ENCODE data around the gene IPPK. TPM values are rescaled to one million over a fixed set of nuclear protein-coding genes. Genes with fewer than 3 reads are reported as not detected.

IPPK gene, protein sequence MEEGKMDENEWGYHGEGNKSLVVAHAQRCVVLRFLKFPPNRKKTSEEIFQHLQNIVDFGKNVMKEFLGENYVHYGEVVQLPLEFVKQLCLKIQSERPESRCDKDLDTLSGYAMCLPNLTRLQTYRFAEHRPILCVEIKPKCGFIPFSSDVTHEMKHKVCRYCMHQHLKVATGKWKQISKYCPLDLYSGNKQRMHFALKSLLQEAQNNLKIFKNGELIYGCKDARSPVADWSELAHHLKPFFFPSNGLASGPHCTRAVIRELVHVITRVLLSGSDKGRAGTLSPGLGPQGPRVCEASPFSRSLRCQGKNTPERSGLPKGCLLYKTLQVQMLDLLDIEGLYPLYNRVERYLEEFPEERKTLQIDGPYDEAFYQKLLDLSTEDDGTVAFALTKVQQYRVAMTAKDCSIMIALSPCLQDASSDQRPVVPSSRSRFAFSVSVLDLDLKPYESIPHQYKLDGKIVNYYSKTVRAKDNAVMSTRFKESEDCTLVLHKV
- total RNA-seq: 1 to 10 TPM; 9.4 to 9.7 TPM

DNA sequence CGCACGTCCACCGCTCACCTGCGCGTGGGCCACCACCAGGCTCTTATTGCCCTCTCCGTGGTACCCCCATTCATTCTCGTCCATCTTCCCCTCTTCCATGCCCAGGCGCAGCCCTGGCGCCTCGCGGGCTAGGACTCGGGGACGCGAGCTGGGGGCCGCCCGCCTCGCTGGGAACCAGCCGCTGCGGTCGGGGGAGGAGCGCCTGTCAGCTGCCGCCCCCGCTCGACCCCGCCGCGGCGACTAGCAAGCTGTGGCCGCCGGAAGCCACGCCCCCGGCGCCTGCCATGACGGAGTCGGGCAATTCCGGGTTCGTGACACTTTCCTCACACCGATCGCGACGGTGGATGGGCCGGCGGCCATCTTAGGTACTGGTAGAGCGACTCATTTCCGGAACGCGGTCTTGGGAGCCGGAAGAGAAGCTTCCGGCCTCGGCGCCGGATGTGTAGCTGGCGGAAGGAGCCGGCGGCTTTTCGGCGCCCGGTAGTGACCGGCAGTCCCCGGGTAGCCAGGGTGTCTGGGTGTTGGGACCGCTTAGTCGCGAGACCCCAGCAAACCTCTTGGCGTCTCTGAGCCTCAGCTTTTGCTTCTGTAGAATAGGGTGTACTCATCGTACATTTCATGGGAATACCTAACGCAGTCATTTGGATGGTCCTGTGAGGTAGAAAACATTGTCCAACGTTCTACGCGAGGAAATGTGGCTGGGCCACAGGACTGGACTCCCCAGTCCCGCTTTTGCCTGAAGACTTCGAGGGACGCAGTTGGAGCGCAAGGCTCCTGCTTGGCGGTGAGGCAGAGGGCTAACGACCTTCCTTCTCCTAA lies at the start of gene IPPK:
TSS of gene IPPK (minus strand) at position 242 of the 819 bp plus-strand sequence. CDS start at position 99, 143 bp downstream.
- ATAC-seq (ENCODE audit: low read depth) (peak; percentile 94), DNase-seq (peak; percentile 98)
- POLR2A ChIA-PET: interaction anchor here (0.5 to 2.0 kb wide), 13 partner anchors 9 to 2000 kb away, joined by 3 to 17 read pairs (median 4); partner anchors contain the start of genes BICD2, CARD19, CENPP and NOL8
- Mint-ChIP-seq H3K9me3 (no peaks in the 10 kb centered on the region), H3K36me3 (peaks cover 10% of the 10 kb centered on the region), H3K27me3 (no peaks in the 10 kb centered on the region), H3K27ac (peak within 1 kb of the TSS; percentile 92), H3K4me1 (peaks cover 31% of the 10 kb centered on the region), H3K4me3 (peak within 1 kb of the TSS; percentile 89)

DNA sequence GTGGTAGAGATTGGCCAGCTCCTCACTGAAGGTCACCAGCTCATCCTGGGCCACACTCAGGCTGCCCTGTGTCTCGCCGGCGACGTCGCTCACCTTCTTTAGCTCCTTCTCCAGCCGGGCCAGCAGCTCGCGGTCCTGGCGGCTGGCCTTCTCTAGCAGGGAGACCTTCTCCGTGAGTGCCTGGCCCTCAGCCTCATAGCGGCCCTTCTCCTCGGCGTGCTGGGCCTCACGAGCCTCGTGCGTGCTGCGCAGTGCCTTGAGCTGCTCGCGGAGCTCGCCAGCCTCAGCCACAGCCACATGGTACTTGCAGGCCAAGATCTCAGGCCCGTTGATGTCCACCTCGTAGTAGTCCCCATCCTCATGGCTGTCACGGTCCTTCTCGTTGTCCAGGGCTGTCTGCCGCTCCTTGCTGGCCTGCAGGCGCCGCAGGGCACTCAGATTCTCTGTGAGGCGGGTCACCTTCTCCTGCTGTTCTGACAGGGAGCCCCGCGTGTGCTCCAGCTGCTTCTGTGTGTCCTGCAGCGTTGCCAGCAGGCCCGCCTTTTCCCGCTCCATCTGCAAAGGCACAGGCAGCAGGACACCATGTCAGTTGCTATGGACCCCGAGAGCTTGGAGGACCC lies 49.2 kb upstream of the IPPK start:
- Mint-ChIP-seq H3K4me1 (peaks cover 8% of the 10 kb centered on the region), H3K27me3 (no peaks in the 10 kb centered on the region), H3K9me3 (no peaks in the 10 kb centered on the region), H3K4me3 (no peak overlapping the region), H3K36me3 (peaks cover 6% of the 10 kb centered on the region), H3K27ac (no peak overlapping the region)
- ATAC-seq (ENCODE audit: low read depth) (no peak), DNase-seq (no peak)
- POLR2A ChIA-PET: no interaction called here

DNA sequence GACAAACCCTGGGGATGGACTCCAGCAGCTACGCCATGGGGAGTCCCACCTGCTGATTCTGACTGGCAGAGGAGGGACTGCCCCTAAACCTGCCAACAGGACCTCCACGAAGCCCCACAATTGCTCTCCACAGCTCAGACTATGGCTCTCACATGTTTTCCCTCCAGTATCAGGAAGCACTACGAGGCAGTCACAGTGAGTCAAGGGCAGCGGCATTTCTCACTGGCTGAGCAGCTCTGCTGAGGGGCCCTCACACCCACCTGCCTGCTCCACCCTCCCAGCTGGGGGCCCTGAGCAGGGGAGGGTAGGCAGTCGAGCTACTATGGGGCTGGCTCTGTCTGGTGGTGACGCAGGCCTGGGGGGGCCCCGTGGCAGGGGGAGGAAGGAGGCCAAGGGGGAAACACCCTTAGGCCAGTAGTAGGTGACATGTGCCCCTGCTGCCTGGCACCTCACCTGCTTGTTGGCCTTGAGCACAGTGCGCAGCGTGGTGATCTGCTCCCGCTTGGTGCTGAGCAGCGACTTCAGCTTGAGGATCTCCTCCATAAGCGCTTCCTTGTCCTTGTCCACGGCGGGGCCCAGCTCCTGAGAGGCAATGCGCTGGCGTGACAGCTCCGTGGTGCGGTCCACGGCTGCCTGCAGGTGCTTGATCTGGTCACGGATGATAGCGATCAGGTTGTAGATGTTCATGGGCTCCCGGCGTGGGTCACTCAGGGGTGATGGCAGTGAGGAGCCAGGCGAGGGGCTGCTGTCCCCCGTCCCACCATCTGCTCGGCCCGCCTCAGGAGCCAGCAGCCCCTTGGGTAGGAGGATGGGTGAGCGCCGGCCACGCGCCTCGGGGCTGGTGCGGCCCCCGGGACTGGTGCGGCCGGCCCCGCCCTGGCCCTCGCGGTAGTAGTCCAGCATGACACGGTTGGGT lies 48.4 kb upstream of the IPPK start:
- peaks cover 7% of the 10 kb centered on the region for H3K4me1 Mint-ChIP-seq
- H3K9me3 Mint-ChIP-seq: no peaks in the 10 kb centered on the region
- H3K4me3 Mint-ChIP-seq: no peak overlapping the region
- no peaks in the 10 kb centered on the region for H3K27me3 Mint-ChIP-seq
- no peak overlapping the region for H3K27ac Mint-ChIP-seq
- peak; percentile 28 for DNase-seq
- H3K36me3 Mint-ChIP-seq: peaks cover 10% of the 10 kb centered on the region
- ATAC-seq (ENCODE audit: low read depth): no peak
- POLR2A ChIA-PET: no interaction called here

DNA sequence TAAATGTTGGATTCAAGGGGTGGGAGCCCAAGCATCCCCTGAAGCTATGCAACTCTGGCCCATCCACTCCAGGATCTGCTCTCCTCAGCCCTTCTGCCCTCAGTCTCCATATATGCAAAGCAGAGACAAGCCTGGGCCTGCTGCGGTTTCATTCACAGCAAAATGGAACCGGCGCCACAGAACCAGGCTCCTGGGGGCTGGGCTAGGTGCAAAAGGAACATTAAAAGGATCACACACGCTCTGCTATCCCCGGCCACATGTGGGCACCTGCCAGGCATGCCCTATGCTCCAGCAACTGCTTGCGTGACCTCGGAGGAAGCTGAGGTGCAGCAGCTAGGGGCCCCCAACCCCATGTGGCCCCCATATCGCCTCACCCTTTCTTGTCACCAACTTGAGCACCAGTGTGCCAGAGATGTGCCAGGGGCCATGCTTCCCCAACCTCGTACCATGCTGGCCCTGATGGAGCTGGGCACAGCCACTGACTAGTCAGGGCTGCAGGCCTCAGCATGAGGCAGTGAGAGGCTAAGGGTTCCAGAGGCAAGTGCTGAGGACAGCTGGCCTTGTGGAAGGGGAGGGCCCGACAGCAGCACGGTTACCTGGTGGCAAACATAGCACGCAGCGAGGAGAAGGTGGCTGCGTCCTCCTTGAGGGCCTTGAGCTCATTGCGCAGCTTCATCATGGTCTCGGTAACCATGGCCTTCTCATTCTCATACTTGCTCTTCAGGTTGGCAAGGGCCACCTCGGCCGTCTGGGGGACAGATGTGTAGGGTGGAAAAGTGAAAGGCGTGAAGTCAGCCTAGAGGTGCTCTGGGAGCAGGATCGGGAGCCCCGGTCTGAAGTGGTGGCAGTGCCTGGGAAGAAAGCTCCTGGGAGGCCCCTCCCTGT lies 47.5 kb upstream of the IPPK start:
- no peaks in the 10 kb centered on the region for H3K27me3 Mint-ChIP-seq
- H3K36me3 Mint-ChIP-seq: peaks cover 14% of the 10 kb centered on the region
- POLR2A ChIA-PET: no interaction called here
- ATAC-seq (ENCODE audit: low read depth) (no peak), DNase-seq (peak; percentile 26)
- H3K4me1 Mint-ChIP-seq: peaks cover 10% of the 10 kb centered on the region
- H3K9me3 Mint-ChIP-seq: no peaks in the 10 kb centered on the region
- H3K4me3 Mint-ChIP-seq: no peak overlapping the region
- H3K27ac Mint-ChIP-seq: no peak overlapping the region

DNA sequence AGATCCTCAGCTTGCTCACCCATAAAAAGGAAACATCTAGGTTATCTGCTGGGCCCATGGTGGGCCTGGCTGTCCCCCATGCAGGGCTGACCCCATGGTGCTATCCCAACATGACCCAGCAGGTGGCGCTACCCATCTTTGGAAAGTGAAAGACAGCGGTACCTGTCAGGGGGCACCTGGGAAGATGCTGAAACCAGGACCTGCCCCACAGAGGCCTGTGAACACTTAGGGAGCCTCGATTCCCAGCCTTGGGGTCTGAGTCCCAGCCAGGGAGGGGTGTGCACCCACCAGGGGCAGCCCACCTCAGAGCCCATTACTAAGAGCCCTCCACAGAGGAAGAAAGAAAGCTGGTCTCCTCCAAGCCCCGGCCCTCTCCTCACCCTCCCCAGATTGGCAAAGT lies 46.6 kb upstream of the IPPK start:
- DNase-seq (peak; percentile 87), ATAC-seq (ENCODE audit: low read depth) (peak; percentile 69)
- H3K27me3 Mint-ChIP-seq: no peaks in the 10 kb centered on the region
- no peak overlapping the region for H3K4me3 Mint-ChIP-seq
- H3K36me3 Mint-ChIP-seq: peaks cover 17% of the 10 kb centered on the region
- H3K9me3 Mint-ChIP-seq: no peaks in the 10 kb centered on the region
- no peak overlapping the region for H3K27ac Mint-ChIP-seq
- POLR2A ChIA-PET: no interaction called here
- H3K4me1 Mint-ChIP-seq: peaks cover 16% of the 10 kb centered on the region

DNA sequence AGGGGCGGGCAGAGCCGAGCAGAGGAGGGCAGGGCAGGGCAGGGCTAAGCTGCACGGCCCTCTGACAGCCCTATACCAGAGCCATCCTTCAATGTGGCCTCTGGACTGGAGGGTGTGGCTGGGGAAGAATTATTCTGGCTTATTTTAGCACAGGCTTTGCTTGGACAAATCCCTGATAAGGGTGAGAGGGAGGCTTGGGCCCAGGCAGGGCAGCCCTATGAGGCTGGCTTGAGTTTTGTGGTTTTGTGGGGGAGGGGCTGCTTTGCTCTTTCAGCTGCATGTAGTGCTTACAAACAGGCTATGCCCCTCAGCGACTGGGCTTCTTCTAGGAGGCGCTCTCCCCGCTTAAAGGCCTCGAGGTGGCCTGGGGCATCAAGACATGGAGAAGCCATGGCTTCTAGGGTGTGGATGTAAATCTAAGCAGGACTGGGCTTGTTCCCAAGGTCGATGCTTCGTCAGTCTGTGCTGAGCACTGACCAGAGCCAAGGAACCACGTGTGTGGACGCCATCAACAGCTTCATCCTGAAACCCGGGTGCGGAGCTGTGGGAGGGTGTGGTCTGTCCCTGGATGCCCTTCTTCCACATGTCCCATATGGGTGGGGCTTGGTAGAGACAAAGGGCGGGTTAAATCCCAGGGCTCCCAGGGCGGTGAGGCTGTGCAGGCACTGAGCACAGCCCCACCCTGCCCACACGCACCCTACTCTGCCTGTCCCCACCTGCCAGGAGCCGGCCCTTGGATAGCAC lies 45.7 kb upstream of the IPPK start:
- no peaks in the 10 kb centered on the region for H3K27me3 Mint-ChIP-seq
- no peak overlapping the region for H3K4me3 Mint-ChIP-seq
- H3K27ac Mint-ChIP-seq: no peak overlapping the region
- H3K9me3 Mint-ChIP-seq: no peaks in the 10 kb centered on the region
- H3K4me1 Mint-ChIP-seq: peaks cover 15% of the 10 kb centered on the region
- DNase-seq (peak; percentile 18), ATAC-seq (ENCODE audit: low read depth) (no peak)
- H3K36me3 Mint-ChIP-seq: peaks cover 18% of the 10 kb centered on the region
- POLR2A ChIA-PET: no interaction called here

DNA sequence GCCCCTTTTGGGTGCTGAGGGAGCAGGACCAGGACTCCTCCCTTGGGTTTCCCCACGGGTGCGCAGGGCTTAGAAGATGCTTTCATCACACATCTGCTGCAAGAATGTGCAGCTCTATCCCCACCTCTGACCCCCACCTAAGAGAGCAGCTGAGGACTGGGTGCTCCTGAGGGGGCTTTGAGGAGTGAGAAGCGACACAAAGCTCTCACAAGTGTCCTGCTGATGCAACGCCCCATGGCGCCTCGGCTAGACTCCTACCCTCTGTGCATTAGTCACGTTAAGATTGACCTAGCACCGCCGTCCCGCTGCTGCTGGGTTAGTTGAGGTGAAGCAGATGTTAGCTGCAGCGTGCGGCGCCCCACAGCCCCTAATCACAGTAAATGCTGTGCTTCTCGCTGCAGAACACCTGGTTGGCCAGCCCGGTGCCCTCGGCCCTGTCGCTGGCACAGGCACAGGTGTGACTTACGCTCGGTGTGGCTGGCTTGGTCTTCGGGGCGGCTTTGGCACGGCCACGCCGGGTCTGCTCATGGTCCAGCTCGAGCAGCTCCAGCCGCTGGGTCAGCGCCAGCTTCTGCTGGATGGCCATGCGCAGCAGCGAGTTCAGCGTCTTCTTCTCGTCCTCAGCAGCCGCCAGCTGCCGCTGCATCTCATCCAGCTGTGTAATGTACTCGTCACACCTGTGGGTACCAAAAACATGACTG lies 45.0 kb upstream of the IPPK start:
- H3K4me3 Mint-ChIP-seq: no peak overlapping the region
- POLR2A ChIA-PET: no interaction called here
- DNase-seq (peak; percentile 20), ATAC-seq (ENCODE audit: low read depth) (no peak)
- peaks cover 15% of the 10 kb centered on the region for H3K36me3 Mint-ChIP-seq
- H3K27me3 Mint-ChIP-seq: no peaks in the 10 kb centered on the region
- H3K27ac Mint-ChIP-seq: no peak overlapping the region
- no peaks in the 10 kb centered on the region for H3K9me3 Mint-ChIP-seq
- peaks cover 15% of the 10 kb centered on the region for H3K4me1 Mint-ChIP-seq

DNA sequence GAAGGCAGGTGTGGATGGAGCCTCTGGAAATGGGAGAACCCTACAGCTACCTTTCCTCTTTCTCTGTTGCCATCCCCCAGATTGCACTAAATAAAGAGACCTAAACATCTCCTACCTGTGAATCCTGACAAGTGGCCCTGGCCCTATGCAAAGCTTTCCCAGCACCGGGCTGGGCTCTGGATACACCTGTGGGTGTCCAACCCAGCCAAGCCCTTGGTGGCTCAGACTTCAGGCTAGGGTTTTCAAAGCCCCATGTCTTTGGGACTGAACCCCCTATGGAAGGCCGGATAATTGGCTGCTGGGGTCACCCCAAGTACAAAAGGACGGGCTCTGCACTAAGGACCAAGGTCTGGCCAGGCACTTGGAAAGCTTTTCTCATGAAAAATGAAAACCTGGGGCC lies 44.1 kb upstream of the IPPK start:
- Mint-ChIP-seq H3K27ac (no peak overlapping the region), H3K36me3 (peaks cover 15% of the 10 kb centered on the region), H3K9me3 (no peaks in the 10 kb centered on the region), H3K27me3 (no peaks in the 10 kb centered on the region), H3K4me1 (peaks cover 15% of the 10 kb centered on the region), H3K4me3 (no peak overlapping the region)
- POLR2A ChIA-PET: interaction anchor here (1.0 kb wide), 1 partner anchor 77 kb away, joined by 5 read pairs; no protein-coding TSS in a partner anchor
- ATAC-seq (ENCODE audit: low read depth) (no peak), DNase-seq (no peak)

DNA sequence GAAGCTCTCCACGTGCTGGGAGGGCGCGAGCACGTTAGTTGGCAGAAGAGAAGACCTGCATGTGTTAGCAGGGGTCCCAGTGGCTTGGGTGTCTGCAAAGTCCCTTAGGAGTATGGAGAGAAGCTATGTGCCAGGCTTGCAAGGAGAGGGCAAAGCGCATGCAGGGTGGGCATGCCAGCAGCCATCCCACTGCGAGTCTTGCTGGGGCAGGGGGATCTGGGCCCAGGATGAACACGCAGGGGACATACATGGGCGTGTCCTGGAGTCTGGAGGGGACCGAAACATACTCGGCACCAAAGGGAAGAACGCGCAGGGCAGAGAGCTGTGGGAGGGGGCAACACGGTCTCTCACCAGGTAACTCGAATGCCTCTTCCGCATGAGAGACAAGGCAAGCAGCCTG lies 43.6 kb upstream of the IPPK start:
- Mint-ChIP-seq H3K9me3 (no peaks in the 10 kb centered on the region), H3K27ac (no peak overlapping the region), H3K36me3 (peaks cover 15% of the 10 kb centered on the region), H3K4me3 (no peak overlapping the region), H3K27me3 (no peaks in the 10 kb centered on the region), H3K4me1 (peaks cover 15% of the 10 kb centered on the region)
- POLR2A ChIA-PET: interaction anchor here (1.0 kb wide), 1 partner anchor 77 kb away, joined by 5 read pairs; no protein-coding TSS in a partner anchor
- ATAC-seq (ENCODE audit: low read depth): no peak
- DNase-seq: no peak

DNA sequence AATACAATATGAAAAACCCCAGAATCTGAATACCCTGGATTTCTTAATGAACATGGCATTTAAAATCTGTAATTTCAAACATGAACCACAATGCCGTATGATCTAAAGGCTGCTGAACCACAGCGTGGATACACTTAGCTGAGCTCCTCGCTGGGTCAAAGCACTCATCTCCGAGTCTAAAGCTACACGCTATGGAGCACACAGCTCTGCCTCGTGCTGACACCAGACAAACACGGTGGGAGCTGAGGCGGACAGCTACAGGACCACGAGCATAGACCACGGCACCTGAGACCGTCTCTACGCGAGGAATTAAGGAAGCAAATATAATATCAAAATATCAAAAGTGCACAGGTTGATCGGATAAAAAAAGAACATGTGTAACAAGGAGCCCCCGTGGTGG lies 42.8 kb upstream of the IPPK start:
- POLR2A ChIA-PET: no interaction called here
- no peak overlapping the region for H3K4me3 Mint-ChIP-seq
- peaks cover 15% of the 10 kb centered on the region for H3K4me1 Mint-ChIP-seq
- peaks cover 15% of the 10 kb centered on the region for H3K36me3 Mint-ChIP-seq
- no peaks in the 10 kb centered on the region for H3K9me3 Mint-ChIP-seq
- DNase-seq: no peak
- no peaks in the 10 kb centered on the region for H3K27me3 Mint-ChIP-seq
- peak overlapping the region; percentile 92 for H3K27ac Mint-ChIP-seq
- no peak for ATAC-seq (ENCODE audit: low read depth)

DNA sequence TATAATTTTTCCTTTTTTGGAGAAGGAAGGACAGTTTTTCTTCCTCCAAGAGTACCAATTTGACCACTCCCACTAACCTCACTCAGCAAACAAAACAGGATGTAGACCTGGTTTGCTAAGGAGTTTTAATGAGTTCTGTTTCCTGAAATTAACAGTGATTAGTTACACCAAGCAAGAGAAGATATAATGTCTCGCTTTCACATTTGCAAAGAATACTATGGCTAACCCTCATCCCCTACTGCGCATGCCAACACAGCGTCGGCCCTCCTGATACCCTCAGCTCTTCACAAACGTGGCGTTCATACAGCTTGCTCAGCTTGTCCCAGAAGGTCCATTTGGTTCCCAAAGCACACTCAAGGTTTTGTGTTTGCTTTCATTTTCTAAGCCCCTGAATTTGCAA lies 41.9 kb upstream of the IPPK start:
- ATAC-seq (ENCODE audit: low read depth): peak; percentile 41
- Mint-ChIP-seq H3K9me3 (no peaks in the 10 kb centered on the region), H3K27me3 (no peaks in the 10 kb centered on the region), H3K36me3 (peaks cover 15% of the 10 kb centered on the region), H3K27ac (peak overlapping the region; percentile 92), H3K4me3 (peak overlapping the region; percentile 69), H3K4me1 (peaks cover 15% of the 10 kb centered on the region)
- POLR2A ChIA-PET: no interaction called here
- DNase-seq: no peak

Data from activated naive CD8-positive, alpha-beta T cell treated with anti-CD3 and anti-CD28 coated beads, Interleukin-2, amount 10 ng/mL, durations not matched to agents 7 days and 5 days (primary cell).